ENCODE data around the gene BMAL2.

BMAL2 gene

GRCh38 chr12:27331927-27332324, 710 bp upstream of the BMAL2 start:
- in situ Hi-C loops (cut with MboI; ENCODE audit: low pct_unique_long_range_greater_than_20kb, low sequenced_read_pairs, unreplicated experiment), result no loop called here
- no peak for DNase-seq (ENCODE audit: low spot score)
- no peak for TF ChIP-seq CTCF (IDR thresholded peaks at IDR 0.05; ENCODE audit: extremely low read depth, insufficient read depth, missing control alignments)

GRCh38 chr12:27332407-27332713, 276 bp upstream of the BMAL2 start:
- in situ Hi-C loops (cut with MboI; ENCODE audit: low pct_unique_long_range_greater_than_20kb, low sequenced_read_pairs, unreplicated experiment), result no loop called here
- TF ChIP-seq CTCF (IDR thresholded peaks at IDR 0.05; ENCODE audit: extremely low read depth, insufficient read depth, missing control alignments), result no peak
- DNase-seq (ENCODE audit: low spot score), result no peak

DNA sequence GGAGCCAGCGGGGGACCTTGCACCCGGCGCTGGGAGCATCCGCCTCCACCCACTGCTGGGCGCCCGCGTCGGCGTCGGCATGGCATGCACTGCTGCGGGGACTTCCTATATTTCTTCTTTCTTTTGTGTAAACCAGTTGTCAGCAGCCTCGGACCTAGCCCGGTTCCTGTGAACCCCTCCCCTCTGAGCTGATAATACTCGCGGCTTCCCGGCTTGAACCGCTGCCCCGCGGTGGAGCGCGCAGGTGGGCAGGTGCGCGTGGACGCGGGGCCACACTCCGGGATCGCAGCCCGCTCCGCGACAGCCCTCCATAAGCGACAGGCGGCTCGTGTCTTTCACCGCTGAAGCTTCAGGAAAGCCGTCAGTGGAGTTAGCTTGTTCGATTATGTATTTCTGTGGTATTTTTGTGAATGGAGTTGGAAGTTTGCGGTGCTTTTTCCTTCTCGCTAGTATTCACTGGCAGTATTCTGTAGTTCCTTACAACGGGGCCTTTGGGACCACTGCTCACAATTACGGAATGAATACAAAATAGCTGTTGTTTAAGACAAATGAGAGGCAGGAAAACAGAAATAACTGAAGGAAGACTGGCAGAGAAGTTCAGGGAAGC, 870 bp downstream of the BMAL2 start:
- no peak for TF ChIP-seq CTCF (IDR thresholded peaks at IDR 0.05; ENCODE audit: extremely low read depth, insufficient read depth, missing control alignments)
- in situ Hi-C loops (cut with MboI; ENCODE audit: low pct_unique_long_range_greater_than_20kb, low sequenced_read_pairs, unreplicated experiment), result no loop called here
- DNase-seq (ENCODE audit: low spot score), result peak; percentile 53

- in situ Hi-C loops (cut with MboI; ENCODE audit: low pct_unique_long_range_greater_than_20kb, low sequenced_read_pairs, unreplicated experiment), result no loop called here
- no peak for TF ChIP-seq CTCF (IDR thresholded peaks at IDR 0.05; ENCODE audit: extremely low read depth, insufficient read depth, missing control alignments)
- peak; percentile 66 for DNase-seq (ENCODE audit: low spot score)
These were observed 1.5 kb downstream of the BMAL2 start for GRCh38 chr12:27334042-27334720.

DNA sequence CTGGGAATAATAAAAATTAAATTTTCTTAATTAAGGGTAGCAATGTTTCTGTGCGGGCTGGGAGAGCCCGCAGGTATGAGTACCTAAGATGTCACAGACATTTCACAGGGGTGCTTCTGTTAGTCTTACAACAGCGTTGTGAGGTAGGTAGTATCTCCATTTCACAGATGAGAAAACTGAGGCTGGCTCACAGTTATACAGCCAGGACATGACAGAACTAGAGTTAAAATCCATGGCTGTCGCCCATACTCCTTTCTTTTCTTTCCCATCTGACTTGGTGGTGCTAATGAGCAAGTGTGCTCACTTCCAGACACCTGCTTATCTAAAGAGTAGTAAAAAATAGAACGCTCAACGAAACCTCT, 2.1 kb downstream of the BMAL2 start:
- no peak for TF ChIP-seq CTCF (IDR thresholded peaks at IDR 0.05; ENCODE audit: extremely low read depth, insufficient read depth, missing control alignments)
- in situ Hi-C loops (cut with MboI; ENCODE audit: low pct_unique_long_range_greater_than_20kb, low sequenced_read_pairs, unreplicated experiment), result no loop called here
- no peak for DNase-seq (ENCODE audit: low spot score)

DNA sequence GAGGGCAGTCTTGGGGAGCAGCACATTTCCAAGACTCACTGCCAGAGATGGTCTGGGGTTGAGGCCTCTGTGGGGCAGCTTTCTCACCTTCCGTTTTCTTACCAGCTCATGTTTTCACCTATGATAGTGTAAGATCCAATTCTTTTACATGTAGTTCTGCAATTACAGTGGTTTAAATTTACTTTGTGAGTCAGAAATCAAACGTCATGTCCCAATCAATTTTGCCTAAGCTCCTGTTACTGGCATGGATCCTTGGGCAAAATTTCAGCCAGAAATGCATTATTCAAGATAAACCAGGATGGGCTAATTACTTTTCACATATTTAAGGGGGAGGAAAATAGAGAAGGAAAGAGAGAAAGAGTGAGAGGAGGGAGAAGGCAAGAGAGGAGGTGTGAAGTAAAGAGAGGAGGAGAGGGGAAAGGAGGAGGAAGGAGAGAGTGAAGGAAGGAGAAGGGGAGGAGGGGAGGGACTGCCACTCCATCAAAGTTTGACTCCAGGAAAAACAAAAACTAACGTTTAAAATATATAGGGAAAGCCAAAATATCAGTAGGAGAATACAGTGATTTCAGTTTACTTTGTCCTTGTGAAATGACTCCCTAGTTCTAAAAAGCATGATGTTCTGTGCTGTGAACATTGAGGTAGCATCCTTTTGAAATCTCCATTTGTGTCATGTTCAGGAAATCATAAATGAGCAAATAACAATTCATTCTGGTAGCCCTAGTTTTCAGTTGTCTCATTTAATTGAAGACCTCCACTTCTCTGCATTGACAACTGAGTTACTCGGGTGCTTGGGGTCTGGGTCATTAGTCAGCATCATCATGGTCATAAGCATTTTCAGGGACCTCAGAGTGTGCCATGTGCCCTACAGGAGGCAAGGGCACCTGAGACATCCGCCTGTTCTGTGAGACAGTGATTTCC, 3.0 kb downstream of the BMAL2 start:
- DNase-seq (ENCODE audit: low spot score), result no peak
- in situ Hi-C loops (cut with MboI; ENCODE audit: low pct_unique_long_range_greater_than_20kb, low sequenced_read_pairs, unreplicated experiment), result no loop called here
- TF ChIP-seq CTCF (IDR thresholded peaks at IDR 0.05; ENCODE audit: extremely low read depth, insufficient read depth, missing control alignments), result no peak

Measured in GM13977 (cell line).